ACHN (cell line): ENCODE results near the gene STRBP.
"Not testable (repeated sequence)": the region's sequence is repeated elsewhere in the genome, so short reads cannot be mapped to it uniquely, and the experiment has no call there.

Experiments used
- DNase-seq: peaks from one replicate; pipeline ENCODE4 v3.0.0-alpha.2; 2015
- in situ Hi-C: cut with HindIII; loops from 2 replicates; pipeline ENCODE4 v1.10.0; 2017; ENCODE audit warnings: low sequenced_read_pairs, low pct_ligation_motif_present, low pct_unique_long_range_greater_than_20kb

The STRBP gene

DNA sequence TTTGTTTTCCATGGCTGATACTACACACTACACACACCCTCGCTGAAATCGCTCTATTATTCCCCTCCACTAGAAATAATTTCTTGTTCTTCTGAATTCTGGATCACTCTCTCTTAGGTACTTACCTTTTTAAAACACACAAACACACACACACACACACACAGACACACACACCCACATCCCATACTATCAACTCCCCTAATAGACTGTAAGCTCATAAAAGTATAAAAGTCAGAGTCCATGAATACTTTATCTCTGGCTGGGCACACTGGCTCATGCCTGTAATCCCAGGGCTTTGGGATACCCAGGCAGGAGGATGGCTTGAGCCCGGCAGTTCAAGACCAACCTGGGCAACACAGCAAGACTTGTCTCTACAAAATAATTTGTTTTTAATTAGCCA, 11.1 kb downstream of the STRBP start:
- in situ Hi-C loops, result no loop called here
- DNase-seq, result no peak

DNA sequence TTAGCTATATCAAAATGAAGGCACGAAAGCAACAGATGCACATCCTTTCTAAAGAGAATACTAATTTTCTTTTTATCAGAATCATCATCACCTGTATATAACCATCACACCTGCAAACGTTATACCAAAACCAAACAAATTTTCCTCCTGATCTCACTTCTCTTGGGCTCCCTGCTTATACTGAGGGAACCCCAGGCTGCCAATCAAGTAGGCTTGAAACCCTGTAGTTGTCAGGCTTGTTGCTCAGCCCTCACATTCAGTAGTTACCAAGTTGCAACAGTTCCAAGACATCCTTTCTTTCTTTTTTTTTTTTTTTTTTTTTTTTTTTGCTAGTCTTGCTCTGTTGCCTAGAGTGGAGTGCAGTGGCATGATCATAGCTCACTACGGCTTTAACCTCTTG, 12.7 kb downstream of the STRBP start:
- no peak for DNase-seq
- in situ Hi-C loops, result no loop called here

DNA sequence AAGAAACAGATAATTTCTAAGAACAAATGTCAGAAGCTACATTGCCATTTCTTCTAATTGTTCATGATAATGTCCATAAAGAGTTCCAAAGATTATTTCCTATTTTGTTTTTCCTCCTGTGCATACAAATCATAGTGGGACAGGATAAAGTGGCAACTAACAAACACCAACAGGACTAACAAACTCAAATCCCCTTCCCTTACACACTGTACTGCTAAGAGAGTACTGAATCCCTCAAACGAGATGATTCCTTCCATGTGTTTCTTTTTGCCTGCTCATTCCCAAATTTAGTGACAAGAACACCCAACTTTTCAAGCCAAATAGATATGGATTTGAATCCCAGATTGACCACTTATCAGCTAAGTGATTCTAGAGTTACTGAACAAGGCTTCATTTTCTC, 15.2 kb downstream of the STRBP start:
- in situ Hi-C loops, result no loop called here
- no peak for DNase-seq

DNA sequence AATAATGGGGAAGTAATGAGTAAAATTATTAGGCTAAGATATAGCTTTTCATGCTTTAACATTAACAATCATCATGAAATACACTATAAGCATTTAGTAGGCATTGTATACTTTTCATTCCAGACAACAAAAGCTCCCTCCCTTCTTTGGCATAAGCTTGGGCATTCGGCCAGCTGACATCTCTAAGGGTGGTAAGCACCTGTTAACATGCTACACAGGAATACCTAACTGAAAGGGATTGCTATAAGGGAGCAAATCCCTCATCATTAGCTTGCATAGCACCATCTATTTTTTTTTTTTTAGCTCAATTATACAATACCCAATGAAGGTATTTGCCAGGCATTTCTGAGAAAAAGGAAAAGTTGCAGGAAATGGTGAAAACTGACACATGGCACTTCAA, 16.6 kb downstream of the STRBP start:
- in situ Hi-C loops, result no loop called here

DNA sequence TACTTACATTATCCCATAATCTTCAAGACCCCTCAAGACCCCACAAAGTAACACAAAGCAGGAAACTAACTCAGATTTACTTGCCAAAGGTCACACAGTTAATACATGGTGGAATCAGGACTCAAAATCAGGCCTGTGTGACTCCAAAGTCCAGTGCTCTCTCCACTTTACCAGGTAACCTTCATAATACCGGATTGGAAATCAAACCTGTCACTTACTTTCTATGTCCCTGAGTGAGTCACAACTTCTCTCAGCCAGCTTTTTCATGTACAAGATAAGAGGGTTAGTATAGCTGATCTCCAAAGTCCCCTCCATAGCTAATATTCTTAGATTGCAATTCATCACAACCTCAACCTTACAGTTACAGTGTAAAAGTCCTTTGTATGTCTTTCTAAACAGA, 17.1 kb downstream of the STRBP start:
- in situ Hi-C loops, result no loop called here
- DNase-seq, result no peak

More for the DNA sequence above, 16.6 kb downstream of the STRBP start:
- DNase-seq, result no peak

DNA sequence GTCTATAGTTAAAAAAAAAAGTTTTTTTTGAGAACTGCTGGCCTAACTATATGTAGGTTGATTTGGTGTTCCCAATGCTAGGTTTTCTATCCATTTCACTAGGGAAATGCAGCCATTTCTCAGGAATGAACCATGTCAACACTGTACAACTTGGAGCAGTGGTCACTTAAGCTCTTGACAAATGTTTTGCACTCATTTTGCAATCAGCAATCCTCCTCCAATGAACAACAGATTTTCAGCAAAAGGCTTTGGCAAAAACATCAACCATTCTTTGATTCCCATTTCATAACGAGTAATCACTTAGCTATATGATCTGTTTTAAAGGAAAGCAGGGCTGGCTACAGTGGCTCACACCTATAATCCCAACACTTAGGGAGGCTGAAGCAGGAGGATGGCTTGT, 17.9 kb downstream of the STRBP start:
- no peak for DNase-seq
- in situ Hi-C loops, result no loop called here

DNA sequence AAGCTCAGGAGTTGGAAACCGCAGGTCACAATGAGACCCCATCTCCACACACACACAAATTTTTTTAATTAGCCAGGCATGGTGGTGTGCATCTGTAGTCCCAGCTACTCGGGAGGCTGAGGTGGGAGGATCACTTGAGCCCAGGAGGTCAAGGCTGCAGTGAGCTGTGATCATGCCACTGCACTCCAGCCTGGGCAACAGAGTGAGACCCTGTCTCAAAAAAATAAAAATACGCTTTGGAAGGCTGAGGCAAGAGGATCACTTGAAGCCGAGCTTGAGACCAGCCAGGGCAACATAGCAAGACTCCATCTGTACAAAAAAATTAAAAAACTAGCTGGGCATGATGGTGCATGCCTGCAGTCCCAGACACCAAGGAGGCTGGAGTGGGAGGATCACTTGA, 19.2 kb downstream of the STRBP start:
- in situ Hi-C loops, DNase-seq: not testable (repeated sequence)

DNA sequence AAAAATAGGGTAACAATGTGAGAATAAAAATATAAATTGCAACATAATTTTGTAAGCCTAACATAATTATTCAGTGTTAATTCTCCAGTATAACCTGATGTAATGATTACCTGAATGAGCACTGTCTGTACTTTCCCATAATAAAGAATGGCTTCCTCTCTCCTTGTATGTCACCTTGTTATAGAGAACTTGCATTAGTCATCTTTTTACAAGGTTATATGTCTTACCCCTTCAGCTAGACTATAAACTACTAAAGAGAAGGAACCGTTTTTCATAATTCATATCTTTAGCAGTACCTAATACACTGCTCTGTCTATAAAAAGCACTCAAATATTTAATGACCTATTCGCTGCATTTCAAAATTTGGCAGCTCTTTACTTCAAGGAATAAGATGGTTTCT, 19.8 kb downstream of the STRBP start:
- DNase-seq, result no peak
- in situ Hi-C loops, result no loop called here

DNA sequence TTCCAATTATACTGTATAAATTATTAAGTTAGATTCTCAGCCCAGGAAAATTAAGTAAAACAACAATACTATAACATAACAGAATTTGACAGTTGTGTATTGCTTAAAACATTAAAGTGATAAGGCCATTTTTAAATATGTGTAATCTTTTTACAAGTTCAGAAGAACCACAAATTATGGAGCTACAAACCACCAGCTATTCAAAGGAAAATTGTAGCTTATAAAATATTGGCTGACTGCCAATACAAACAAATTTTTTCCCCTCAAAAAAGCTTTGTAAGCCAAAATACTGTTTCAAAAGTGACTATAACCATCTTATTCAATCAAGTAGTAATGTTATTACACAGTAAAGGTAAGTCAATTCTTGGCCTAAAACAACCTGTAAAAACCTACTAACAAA, 21.9 kb downstream of the STRBP start:
- in situ Hi-C loops, result no loop called here
- no peak for DNase-seq

DNA sequence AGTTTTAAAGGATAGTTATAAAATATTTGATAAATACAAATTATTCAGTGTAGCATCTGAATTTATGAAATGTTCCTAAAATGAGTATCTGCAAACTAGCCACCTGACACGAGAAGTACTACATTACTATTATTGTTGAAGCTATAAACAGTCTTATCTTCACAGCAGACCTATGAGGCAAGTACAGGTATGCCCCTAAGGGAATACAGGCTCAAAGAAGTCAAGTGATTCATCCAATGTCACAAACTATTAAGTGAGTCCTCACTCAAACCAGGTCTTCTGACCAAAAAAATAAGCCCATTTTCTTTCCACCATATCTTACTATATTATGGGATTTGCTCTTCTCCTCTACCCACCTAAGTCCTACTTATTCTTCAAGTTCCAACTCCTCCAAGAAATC, 28.7 kb downstream of the STRBP start:
- in situ Hi-C loops, result no loop called here
- DNase-seq, result no peak

DNA sequence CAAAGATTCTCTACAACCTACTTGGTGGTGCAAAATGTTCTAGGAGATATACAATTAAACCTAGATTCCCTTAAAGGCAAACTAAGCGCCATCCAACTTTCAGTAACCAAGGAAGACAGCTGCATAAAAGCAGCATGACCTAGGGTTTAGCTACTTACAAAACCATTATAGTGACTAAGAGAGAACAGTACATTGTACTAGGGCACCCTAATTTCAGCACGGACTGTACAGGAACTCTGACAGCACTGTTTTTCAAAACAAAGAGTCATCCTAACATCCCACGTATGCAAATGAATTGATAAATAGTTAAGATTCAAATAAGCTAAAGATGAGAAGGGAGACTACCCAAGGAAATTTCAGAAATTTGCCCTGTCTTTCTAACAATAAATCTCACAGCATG, 30.0 kb downstream of the STRBP start:
- in situ Hi-C loops, result no loop called here
- DNase-seq, result no peak

DNA sequence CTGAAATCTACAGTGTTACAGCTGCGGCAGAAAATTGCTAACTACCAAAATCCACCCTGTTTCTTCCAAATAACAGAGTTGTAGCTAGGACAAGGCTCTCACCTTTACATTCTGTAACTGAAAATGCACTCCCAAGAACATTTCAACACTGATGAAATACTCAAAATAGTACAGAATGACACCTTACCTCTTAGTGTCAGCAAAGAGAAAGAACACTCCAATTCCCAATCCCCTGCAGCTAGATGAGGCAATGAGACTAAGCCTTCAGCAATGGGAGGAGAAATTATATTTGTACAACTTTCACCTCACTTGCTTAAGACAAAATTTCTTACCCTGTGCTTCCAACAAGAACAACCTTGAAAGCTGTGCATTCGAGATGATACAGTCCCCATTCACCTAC, 31.2 kb downstream of the STRBP start:
- DNase-seq, result no peak
- in situ Hi-C loops, result no loop called here

DNA sequence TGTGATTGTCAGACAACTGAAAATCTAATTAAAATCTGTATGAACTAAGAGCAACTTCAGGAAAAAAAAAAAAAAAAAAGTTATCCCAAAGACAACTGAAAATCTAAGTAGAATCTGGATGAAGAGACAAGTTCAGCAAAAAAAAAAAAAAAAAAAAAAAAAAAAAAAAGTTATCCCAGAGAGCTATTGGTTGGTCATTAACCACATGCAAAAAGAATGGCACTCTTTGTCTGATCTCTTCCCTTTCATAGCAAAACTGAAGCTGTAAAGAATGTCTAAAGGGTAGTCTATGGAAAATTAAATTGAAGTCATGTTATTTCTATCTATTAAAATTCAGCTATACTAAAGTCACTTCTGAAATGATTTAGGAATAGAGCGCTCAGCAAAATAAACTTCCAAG, 32.9 kb downstream of the STRBP start:
- in situ Hi-C loops, result no loop called here
- DNase-seq, result peak; percentile 6

DNA sequence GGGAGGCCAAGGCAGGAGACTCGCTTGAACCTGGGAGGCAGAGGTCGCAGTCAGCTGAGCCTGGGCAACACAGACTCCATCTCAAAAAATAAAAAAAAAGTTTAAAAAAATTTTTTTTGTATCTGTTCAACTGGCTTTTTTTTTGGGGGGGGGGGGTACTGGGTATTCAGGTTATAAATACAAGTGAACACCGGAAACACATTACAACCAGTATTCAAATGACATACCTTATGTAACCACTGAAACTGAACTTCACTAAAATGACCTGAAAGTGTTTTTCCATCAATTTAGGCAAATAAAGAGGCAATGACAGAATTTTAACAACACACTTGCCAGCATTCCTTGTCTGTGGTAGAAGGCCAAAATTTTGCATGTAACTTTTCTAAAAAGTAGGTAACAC, 33.5 kb downstream of the STRBP start:
- in situ Hi-C loops, result no loop called here
- no peak for DNase-seq

DNA sequence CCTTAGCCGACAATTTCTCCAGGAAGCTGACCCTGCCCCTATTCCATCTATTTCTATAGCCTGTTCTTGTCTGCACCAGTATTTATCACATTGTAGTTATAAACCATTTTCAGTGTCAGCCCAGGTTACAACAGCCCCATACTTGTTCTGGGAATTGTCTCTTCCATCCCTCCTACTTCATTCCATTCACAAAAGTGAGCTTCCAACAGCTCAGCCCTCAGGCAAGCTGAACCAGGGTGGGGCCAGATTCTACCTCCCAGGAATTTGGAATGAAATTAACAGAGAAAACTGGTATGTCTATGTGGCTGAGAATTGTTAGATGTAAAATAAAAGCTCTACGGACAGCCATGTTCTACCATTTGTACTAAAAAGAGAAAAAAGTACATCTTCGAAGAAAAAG, 36.1 kb downstream of the STRBP start:
- in situ Hi-C loops, result no loop called here
- DNase-seq, result no peak

DNA sequence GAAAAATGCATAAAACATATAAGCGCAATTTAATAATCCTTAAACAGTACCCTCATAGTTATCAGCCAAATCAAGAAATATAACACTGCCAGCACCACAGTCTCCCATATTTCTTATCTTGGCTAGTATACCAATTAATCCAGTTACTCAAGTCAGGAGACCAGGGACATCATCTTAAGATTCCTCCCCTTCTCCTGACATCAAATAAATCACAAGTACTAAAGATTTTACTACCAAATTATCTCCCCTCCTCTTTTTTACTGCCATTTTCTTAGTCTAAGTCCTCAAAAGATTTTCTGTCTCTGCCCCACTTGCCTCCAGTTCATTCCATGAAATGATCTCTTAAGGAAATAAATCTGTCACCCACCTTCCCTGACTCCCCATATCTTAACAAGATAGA, 37.0 kb downstream of the STRBP start:
- DNase-seq, result no peak
- in situ Hi-C loops, result no loop called here

DNA sequence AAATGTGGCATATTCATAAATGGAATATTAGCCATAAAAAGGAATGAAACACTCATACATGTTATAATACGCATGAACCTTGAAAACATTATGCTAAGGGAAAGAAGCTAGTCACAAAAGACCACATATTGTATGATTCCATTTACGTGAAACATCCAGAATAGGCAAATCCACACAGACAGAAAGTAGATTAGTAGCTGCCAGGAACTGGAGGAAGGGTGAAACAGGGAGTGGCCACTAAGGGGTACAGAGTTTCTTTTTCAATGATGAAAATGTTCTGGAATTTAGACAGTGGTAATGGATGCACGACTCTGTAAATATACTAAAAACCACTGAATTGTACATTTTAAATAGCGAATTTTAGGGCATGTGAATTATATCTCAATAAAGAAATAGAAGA, 39.4 kb downstream of the STRBP start:
- no peak for DNase-seq
- in situ Hi-C loops, result no loop called here

DNA sequence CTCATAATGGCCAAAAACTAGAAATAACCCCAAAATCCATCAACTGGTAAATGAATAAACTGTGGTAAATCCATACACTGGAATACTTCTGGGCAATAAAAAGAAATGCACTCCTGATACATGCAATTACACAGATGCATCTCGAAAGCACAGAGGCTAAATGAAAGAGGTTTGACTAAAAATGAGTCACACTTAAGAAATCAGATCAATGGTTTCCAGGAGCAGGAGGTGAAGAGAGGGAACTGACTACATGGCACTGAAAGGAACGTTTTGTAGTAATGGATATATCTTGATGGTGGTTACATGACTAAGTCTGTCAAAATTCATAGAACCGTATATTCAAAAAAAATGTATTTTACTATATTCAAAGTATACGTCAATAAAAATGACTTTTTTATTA, 42.4 kb downstream of the STRBP start:
- in situ Hi-C loops, result no loop called here

DNA sequence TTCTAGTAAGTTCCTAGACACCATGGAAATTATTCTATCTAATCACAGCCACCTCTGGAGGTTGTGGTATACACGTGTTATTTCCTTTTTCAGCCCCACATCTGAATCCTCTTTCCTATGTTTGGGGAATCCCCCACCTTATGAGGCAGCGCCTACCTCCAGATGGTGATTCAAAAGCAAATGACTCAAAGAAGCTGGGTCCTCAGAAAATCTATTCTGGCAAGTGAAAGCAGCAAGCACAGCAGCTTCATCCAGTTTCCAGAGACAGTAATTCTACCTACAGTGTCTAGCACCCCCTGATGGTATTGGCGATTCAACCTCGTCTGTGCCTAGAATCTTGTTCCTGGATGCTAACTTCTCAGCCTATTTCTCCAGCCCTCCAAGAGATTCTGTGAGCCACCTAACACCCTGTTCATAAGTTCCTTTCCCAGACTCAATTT, 43.0 kb downstream of the STRBP start:
- DNase-seq, result peak; percentile 75
- in situ Hi-C loops, result no loop called here

More for the DNA sequence above, 42.4 kb downstream of the STRBP start:
- DNase-seq, result no peak

DNA sequence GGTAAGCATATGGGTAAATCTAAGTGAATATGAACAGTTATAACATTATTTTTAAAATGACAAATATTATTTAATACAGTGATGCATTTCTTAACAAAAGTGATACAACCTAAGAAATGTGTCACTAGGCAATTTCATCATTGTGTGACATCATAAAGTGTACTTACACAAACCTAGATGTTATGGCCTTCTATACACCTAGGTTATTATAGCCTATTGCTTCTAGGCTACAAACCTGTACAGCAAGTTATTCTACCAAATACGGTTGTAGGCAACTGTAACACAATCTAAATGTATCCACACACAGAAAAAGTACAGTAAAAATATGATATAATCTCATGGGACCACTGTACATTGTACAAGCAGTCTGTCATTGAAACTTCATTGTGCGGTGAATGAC, 48.3 kb downstream of the STRBP start:
- DNase-seq, result no peak
- in situ Hi-C loops, result no loop called here

DNA sequence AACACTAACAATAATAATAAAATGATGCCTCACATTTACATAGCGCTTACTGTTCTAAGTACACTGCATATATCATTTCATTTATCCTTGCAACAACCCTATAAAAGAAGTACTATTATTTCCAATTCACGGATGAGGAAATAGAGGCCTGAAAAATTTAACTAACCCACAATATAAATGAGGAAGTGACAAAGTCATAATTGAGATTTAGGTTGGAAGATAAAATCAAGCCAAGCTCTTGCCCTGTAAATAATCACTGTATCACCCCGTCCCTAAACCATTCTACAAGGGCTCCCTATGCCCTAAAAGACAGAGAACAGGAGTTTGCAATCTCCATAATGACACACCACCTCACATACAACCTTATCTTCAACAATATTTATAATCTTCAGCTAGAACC, 49.6 kb downstream of the STRBP start:
- no peak for DNase-seq
- in situ Hi-C loops, result no loop called here
